ENCODE results near the gene TENT5C. TPM values are rescaled to one million over a fixed set of nuclear protein-coding genes. Genes with fewer than 3 reads are reported as not detected.

The TENT5C gene
- total RNA-seq, 1 donor from 2014 or later = 3.5 TPM

DNA sequence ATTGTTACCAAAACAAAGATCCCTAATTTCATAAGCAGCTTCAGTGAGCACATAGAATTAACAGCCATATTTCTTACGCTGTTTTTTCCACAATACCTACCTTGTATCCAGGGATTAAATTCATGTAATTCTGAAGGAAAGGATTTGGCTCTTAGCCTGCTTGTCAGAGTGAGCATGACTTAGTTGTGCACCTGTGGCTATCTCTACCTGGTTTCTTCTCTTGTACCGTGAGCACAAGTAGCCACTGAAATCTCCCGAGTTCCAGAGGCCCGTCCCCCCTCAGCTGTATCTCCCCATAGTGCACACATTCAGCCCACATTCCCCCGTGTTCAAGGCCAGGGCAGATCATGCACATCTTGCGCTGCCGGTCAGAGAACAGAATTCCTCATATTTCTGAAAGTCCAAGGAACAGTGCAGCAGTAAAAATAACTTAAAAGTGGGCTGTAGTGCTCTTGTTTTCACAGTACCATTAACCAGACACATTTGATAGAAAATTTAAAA is 2.3 kb downstream of the TENT5C start:
- H3K27me3 Mint-ChIP-seq = peaks cover 25% of the 10 kb centered on the region
- H3K4me1 Mint-ChIP-seq = peaks cover 56% of the 10 kb centered on the region
- no peak for DNase-seq
- intact Hi-C loops (cut with micrococcal nuclease) = loop anchor here (5.0 to 10.0 kb wide), 4 partner anchors 144 to 1103 kb away; partner anchors contain the start of gene MAN1A2
- H3K9me3 Mint-ChIP-seq = no peaks in the 10 kb centered on the region
- H3K27ac Mint-ChIP-seq = no peak overlapping the region
- peak overlapping the region; percentile 90 for H3K4me3 Mint-ChIP-seq
- peaks cover 26% of the 10 kb centered on the region for H3K36me3 Mint-ChIP-seq (ENCODE audit: low read depth)

DNA sequence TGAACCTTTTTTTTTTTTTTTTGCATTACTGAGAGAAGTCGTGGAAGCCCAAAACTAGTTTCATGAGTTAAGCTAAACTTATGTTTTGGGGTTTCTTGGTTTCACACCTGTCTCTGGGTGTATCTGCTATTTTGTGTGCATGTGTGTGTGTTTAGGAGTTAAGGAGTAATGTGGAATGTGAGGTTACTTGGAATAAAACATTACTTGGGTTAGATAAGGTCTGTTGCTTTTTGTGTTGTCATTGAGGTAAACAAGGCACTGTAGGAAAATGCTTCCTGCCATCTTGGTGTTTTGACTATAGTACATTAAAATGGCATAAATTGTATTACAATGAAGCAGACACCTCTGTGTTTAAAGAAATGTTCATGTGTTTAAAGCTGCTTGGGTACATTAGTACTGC is 2.9 kb downstream of the TENT5C start:
- Mint-ChIP-seq H3K36me3 (ENCODE audit: low read depth) (peaks cover 31% of the 10 kb centered on the region), H3K27ac (no peak overlapping the region), H3K4me1 (peaks cover 59% of the 10 kb centered on the region), H3K9me3 (no peaks in the 10 kb centered on the region), H3K27me3 (peaks cover 19% of the 10 kb centered on the region), H3K4me3 (peak overlapping the region; percentile 90)
- intact Hi-C loops (cut with micrococcal nuclease) = loop anchor here (5.0 to 10.0 kb wide), 4 partner anchors 144 to 1104 kb away; partner anchors contain the start of gene MAN1A2
- no peak for DNase-seq

DNA sequence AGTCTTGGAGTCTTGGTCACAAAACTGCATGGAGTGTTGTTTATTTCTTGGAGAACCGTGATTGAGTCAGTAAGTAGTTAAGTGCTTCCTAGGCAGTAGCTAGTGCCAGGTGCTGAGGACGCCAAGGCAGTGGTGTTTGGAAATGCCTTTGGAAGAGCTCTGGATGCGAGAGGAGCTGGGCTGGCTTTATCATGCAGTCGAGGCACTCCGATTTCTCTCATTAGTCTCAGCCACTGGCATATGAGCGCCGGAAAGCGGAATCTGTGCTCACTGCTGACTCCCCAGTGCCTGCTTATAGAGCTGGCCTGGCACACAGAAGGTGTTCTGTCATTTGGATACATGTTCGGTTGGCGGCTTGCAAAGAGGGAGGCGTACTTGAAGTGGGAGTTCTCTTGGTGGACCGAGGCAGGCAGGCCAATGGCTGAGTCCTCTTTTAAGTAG is 3.6 kb downstream of the TENT5C start:
- H3K27me3 Mint-ChIP-seq = peaks cover 12% of the 10 kb centered on the region
- H3K4me1 Mint-ChIP-seq = peaks cover 61% of the 10 kb centered on the region
- no peaks in the 10 kb centered on the region for H3K9me3 Mint-ChIP-seq
- no peak overlapping the region for H3K27ac Mint-ChIP-seq
- intact Hi-C loops (cut with micrococcal nuclease) = loop anchor here (5.0 to 10.0 kb wide), 4 partner anchors 143 to 1105 kb away; partner anchors contain the start of gene MAN1A2
- peaks cover 32% of the 10 kb centered on the region for H3K36me3 Mint-ChIP-seq (ENCODE audit: low read depth)
- no peak overlapping the region for H3K4me3 Mint-ChIP-seq
- no peak for DNase-seq

GRCh38 chr1:117610036-117610435 is 4.2 kb downstream of the TENT5C start:
- Mint-ChIP-seq H3K4me1 (peaks cover 63% of the 10 kb centered on the region), H3K27ac (no peak overlapping the region), H3K9me3 (no peaks in the 10 kb centered on the region), H3K27me3 (peaks cover 13% of the 10 kb centered on the region), H3K36me3 (ENCODE audit: low read depth) (peaks cover 36% of the 10 kb centered on the region), H3K4me3 (no peak overlapping the region)
- intact Hi-C loops (cut with micrococcal nuclease) = no loop called here
- DNase-seq = no peak

DNA sequence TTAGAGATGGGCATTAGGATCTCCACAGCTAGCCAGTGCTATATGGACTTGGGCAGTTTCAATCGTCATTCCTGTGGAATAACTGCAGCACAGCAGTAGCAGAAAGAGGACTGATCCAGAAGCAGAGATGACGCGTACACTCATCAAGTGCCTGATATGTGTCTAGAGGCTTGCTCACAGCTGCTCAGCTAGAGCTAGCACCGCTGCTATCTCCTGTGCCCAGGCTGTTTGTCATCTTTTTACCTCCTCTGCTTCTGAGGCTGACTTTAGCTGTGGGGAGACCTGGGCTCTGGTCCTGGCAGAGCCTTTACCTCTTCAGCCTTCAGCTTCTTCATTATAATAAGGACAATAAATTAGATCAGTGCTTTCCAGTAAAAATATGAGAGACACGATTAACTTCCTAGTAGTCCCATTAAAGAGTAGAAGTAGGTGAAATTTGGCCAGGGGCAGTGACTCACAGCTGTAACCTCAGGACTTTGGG is 5.3 kb downstream of the TENT5C start:
- peaks cover 13% of the 10 kb centered on the region for H3K27me3 Mint-ChIP-seq
- no peak for DNase-seq
- H3K4me1 Mint-ChIP-seq = peaks cover 68% of the 10 kb centered on the region
- no peak overlapping the region for H3K27ac Mint-ChIP-seq
- H3K36me3 Mint-ChIP-seq (ENCODE audit: low read depth) = peaks cover 37% of the 10 kb centered on the region
- no peak overlapping the region for H3K4me3 Mint-ChIP-seq
- no peaks in the 10 kb centered on the region for H3K9me3 Mint-ChIP-seq
- intact Hi-C loops (cut with micrococcal nuclease) = no loop called here

- Mint-ChIP-seq H3K9me3 (no peaks in the 10 kb centered on the region), H3K27me3 (peaks cover 13% of the 10 kb centered on the region), H3K4me1 (peaks cover 66% of the 10 kb centered on the region), H3K36me3 (ENCODE audit: low read depth) (peaks cover 38% of the 10 kb centered on the region), H3K27ac (no peak overlapping the region), H3K4me3 (no peak overlapping the region)
- DNase-seq = no peak
- intact Hi-C loops (cut with micrococcal nuclease) = no loop called here
Observed at GRCh38 chr1:117611894-117612483, 6.1 kb downstream of the TENT5C start.

GRCh38 chr1:117612517-117613248 is 6.8 kb downstream of the TENT5C start:
- Mint-ChIP-seq H3K4me3 (no peak overlapping the region), H3K4me1 (peaks cover 61% of the 10 kb centered on the region), H3K27ac (no peak overlapping the region), H3K36me3 (ENCODE audit: low read depth) (peaks cover 36% of the 10 kb centered on the region), H3K27me3 (peaks cover 15% of the 10 kb centered on the region), H3K9me3 (no peaks in the 10 kb centered on the region)
- intact Hi-C loops (cut with micrococcal nuclease) = no loop called here
- no peak for DNase-seq

DNA sequence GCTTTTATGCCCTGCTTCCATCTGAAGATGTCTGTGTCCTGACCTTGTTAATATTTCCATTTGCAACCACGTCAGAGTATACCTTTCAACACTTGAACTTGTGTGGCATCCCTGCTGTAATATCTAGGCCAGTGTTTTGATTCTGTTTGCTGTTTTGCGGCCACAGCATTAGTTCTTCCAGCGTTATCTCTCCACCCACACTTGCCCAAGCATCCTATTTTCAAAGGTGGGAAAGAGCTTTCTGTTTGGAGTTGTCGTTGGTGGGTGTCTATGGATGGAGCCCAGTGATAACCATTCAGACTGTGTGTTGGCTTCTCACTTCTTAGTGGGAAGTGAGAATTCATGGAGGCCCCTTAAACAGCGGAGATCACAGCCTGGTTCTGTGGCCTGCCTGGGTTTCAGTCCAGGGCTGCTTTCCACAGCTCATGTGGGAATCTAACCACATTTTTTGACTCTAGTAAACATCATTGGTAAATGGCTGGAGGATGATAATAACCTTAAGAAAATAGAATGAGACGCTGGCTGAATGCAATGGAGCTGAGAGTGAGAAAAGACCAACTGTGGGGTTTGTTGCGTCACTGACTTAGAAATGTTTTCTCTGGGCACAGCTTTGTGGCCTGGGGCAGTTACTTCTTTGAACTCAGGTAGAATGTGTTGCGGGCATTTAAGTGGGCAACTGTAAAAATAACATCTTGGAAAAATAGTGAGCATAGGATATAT is 7.6 kb downstream of the TENT5C start:
- H3K4me1 Mint-ChIP-seq = peaks cover 61% of the 10 kb centered on the region
- peaks cover 33% of the 10 kb centered on the region for H3K36me3 Mint-ChIP-seq (ENCODE audit: low read depth)
- H3K27ac Mint-ChIP-seq = no peak overlapping the region
- no peak overlapping the region for H3K4me3 Mint-ChIP-seq
- peaks cover 15% of the 10 kb centered on the region for H3K27me3 Mint-ChIP-seq
- no peak for DNase-seq
- H3K9me3 Mint-ChIP-seq = no peaks in the 10 kb centered on the region
- intact Hi-C loops (cut with micrococcal nuclease) = no loop called here

- H3K4me1 Mint-ChIP-seq = peaks cover 55% of the 10 kb centered on the region
- H3K27ac Mint-ChIP-seq = no peak overlapping the region
- intact Hi-C loops (cut with micrococcal nuclease) = no loop called here
- H3K36me3 Mint-ChIP-seq (ENCODE audit: low read depth) = peaks cover 28% of the 10 kb centered on the region
- no peaks in the 10 kb centered on the region for H3K9me3 Mint-ChIP-seq
- no peak for DNase-seq
- H3K4me3 Mint-ChIP-seq = no peak overlapping the region
- H3K27me3 Mint-ChIP-seq = peaks cover 13% of the 10 kb centered on the region
Observed at GRCh38 chr1:117613969-117614729, 8.3 kb downstream of the TENT5C start.

DNA sequence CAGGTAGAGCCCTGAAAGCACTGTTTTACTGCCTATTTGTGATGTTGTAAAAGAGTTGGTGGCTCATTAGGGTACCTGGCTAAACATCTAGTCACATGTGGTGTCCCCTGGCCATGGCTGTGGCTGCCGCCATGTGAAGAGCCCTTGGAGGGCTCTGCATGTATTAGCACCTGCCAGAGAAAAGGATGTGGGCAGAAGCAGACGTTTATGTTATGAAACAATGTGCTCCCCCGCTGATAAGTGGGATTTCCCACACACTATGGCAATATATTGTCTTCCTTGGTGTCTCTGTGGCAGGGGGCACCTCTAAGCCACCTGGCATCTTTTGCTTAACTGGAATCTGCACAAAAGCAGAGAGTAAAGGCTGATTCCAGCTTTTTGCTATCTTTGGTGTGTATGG is 9.6 kb downstream of the TENT5C start:
- peaks cover 7% of the 10 kb centered on the region for H3K27me3 Mint-ChIP-seq
- peaks cover 22% of the 10 kb centered on the region for H3K36me3 Mint-ChIP-seq (ENCODE audit: low read depth)
- H3K27ac Mint-ChIP-seq = no peak overlapping the region
- H3K9me3 Mint-ChIP-seq = no peaks in the 10 kb centered on the region
- H3K4me1 Mint-ChIP-seq = peaks cover 47% of the 10 kb centered on the region
- intact Hi-C loops (cut with micrococcal nuclease) = no loop called here
- DNase-seq = no peak
- H3K4me3 Mint-ChIP-seq = no peak overlapping the region

- peaks cover 7% of the 10 kb centered on the region for H3K27me3 Mint-ChIP-seq
- DNase-seq = no peak
- no peak overlapping the region for H3K27ac Mint-ChIP-seq
- no peak overlapping the region for H3K4me3 Mint-ChIP-seq
- H3K36me3 Mint-ChIP-seq (ENCODE audit: low read depth) = peaks cover 23% of the 10 kb centered on the region
- peaks cover 49% of the 10 kb centered on the region for H3K4me1 Mint-ChIP-seq
- intact Hi-C loops (cut with micrococcal nuclease) = no loop called here
- no peaks in the 10 kb centered on the region for H3K9me3 Mint-ChIP-seq
Observed at GRCh38 chr1:117616356-117616755, 10.5 kb downstream of the TENT5C start.

- DNase-seq = no peak
- peaks cover 7% of the 10 kb centered on the region for H3K27me3 Mint-ChIP-seq
- intact Hi-C loops (cut with micrococcal nuclease) = no loop called here
- no peak overlapping the region for H3K27ac Mint-ChIP-seq
- no peak overlapping the region for H3K4me3 Mint-ChIP-seq
- peaks cover 24% of the 10 kb centered on the region for H3K36me3 Mint-ChIP-seq (ENCODE audit: low read depth)
- H3K4me1 Mint-ChIP-seq = peaks cover 47% of the 10 kb centered on the region
- no peaks in the 10 kb centered on the region for H3K9me3 Mint-ChIP-seq
Observed at GRCh38 chr1:117616967-117617366, 11.1 kb downstream of the TENT5C start.

DNA sequence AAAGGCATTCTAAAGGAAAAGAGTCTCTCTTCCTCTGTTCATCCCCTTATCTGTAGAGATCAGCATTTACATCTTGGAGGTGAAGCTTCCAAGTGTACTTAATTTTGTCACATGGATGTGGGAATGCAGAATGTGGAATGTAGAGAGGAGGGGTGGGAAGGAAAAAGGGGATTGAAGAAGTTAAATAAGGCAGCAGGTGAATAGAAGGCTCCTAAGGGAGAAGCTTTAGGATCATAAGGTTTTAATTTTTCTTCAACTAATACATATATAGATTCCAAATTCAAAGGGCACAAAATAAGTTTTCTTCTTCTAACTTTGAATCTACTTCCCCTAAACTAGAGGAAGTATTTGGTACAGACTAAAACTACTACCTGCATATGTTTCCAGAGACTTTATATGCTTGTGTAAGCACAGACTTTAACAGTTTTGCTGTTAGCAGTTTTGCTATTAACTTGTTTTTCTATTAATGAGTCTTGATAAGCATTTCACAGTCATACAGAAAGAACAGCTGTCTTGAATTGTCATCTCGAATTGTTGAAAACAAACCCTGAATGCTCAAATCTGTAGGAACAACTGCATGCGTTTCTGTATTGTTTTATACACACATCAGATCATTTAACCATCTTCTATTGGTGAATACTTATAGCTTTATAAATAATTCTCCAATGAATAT is 12.7 kb downstream of the TENT5C start:
- intact Hi-C loops (cut with micrococcal nuclease) = no loop called here
- no peak overlapping the region for H3K4me3 Mint-ChIP-seq
- H3K4me1 Mint-ChIP-seq = peaks cover 43% of the 10 kb centered on the region
- DNase-seq = no peak
- no peaks in the 10 kb centered on the region for H3K9me3 Mint-ChIP-seq
- peak overlapping the region; percentile 31 for H3K27ac Mint-ChIP-seq
- peaks cover 7% of the 10 kb centered on the region for H3K27me3 Mint-ChIP-seq
- peaks cover 33% of the 10 kb centered on the region for H3K36me3 Mint-ChIP-seq (ENCODE audit: low read depth)
